OCI-LY3 (cell line): Measurements from ENCODE around the gene MRPL4.

Experiments used
- H2AFZ ChIP-seq: fragments of 200-600, 300-600 bp; shearing (Covaris generic); 2 replicates; pipeline ENCODE4 v1.6.0; 2014; ENCODE audit warnings: antibody characterized with exemption, low read depth, low read length
- H3K27ac ChIP-seq: fragments of 200-600, 300-600 bp; sonication (generic); 2 replicates; pipeline ENCODE4 v1.5.1; 2014; ENCODE audit warnings: mild to moderate bottlenecking, low read length, moderate library complexity, mixed read lengths
- H3K27me3 ChIP-seq: fragments of 200-600, 300-600 bp; sonication (generic); 2 replicates; pipeline ENCODE4 v1.6.1; 2014; ENCODE audit warnings: low read depth, low read length, mixed read lengths
- H3K36me3 ChIP-seq: fragments of 200-600, 300-600 bp; sonication (generic); replicated peaks from 2 replicates; pipeline ENCODE3; 2014; ENCODE audit warnings: low read depth, low read length, mixed read lengths
- H3K4me1 ChIP-seq: fragments of 300-600, 200-600 bp; sonication (generic); 2 replicates; pipeline ENCODE4 v1.6.1; 2014; ENCODE audit warnings: low read length, mixed read lengths
- H3K4me2 ChIP-seq: fragments of 200-600, 300-600 bp; sonication (generic); 2 replicates; pipeline ENCODE4 v1.6.1; 2014; ENCODE audit warnings: low read length, mixed read lengths
- H3K4me3 ChIP-seq: fragments of 300-600, 200-600 bp; sonication (generic); 2 replicates; pipeline ENCODE4 v1.5.1; 2014; ENCODE audit warnings: antibody characterized with exemption, mild to moderate bottlenecking, low read length, moderate library complexity
- H3K79me2 ChIP-seq: fragments of 300-600, 200-600 bp; shearing (Covaris generic); 2 replicates; pipeline ENCODE4 v1.6.1; 2014; ENCODE audit warnings: mild to moderate bottlenecking, low read length, mixed read lengths
- H3K9ac ChIP-seq: fragments of 300-600, 200-600 bp; shearing (Covaris generic); 2 replicates; pipeline ENCODE4 v1.6.0; 2014; ENCODE audit warnings: mild to moderate bottlenecking, low read length, moderate library complexity
- H3K9me3 ChIP-seq: fragments of 200-600, 300-600 bp; shearing (Covaris generic); 2 replicates; pipeline ENCODE4 v1.6.1; 2014; ENCODE audit warnings: low read length, mixed read lengths; ENCODE audit not compliant: insufficient read depth
- H4K20me1 ChIP-seq: fragments of 200-600, 300-600 bp; sonication (generic); 2 replicates; pipeline ENCODE4 v1.6.1; 2016; ENCODE audit warnings: low read length, mixed read lengths; ENCODE audit not compliant: insufficient read depth
- EZH2phosphoT487 ChIP-seq: fragments of 200-600 bp; shearing (Covaris generic); IDR thresholded peaks from 2 replicates; pipeline ENCODE4 v1.6.1; 2018; ENCODE audit warnings: antibody characterized with exemption, mixed run types, low read depth
- TF ChIP-seq, protein P1 (sequence below): fragments of 200-600, 300-600 bp; sonication (generic); IDR thresholded peaks from 2 replicates; pipeline ENCODE4 v1.5.1; 2014; ENCODE audit warnings: antibody characterized with exemption, low read length, low read depth

The MRPL4 gene

DNA sequence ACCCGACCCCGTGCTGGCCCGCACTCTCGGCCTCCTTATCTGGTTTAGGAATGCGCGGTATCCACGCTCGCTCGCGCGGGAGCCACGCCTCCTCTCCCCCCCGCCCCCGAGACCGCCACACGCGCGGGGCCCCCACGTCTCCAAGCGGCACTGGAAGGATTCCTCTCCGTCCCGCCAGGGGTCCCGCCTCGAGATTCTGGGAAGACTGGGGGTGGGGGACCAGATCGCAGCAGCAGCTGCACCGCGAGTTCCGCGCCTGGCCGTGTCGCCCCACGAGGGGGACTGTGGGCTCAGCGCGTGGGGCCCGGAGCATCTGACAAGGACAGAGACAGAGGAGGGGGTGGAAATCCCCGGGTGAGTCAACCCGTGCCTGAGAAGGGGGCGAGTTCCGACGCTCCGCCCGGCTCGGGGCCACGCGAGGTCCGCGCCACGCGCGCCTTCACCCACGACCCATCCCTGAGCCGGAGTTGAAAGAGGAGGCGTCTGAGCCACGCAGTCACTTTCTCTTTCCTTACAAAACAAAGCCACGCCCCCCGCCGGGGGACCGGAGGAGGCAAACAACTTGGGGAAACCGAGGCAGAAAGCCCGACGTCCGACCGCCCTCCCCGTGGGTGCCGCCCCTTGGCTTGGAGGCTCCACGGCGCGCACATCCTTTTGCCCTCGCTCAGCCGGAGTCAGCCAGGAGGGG, 21.7 kb upstream of the MRPL4 start:
- peak overlapping the region; percentile 5; the same call in 1 of the 2 replicates for H2AFZ ChIP-seq
- peak overlapping the region; percentile 80 for H3K4me2 ChIP-seq
- H3K9me3 ChIP-seq: no peaks in the 10 kb centered on the region
- H3K4me3 ChIP-seq: peak overlapping the region; percentile 89
- H3K27ac ChIP-seq: peak overlapping the region; percentile 51
- peaks cover 32% of the 10 kb centered on the region for H3K79me2 ChIP-seq
- H3K36me3 ChIP-seq: peaks cover 4% of the 10 kb centered on the region
- H3K4me1 ChIP-seq: peaks cover 46% of the 10 kb centered on the region
- peak overlapping the region; percentile 88 for H3K9ac ChIP-seq
- no peak for TF ChIP-seq EZH2phosphoT487
- TF ChIP-seq, protein P1, sequence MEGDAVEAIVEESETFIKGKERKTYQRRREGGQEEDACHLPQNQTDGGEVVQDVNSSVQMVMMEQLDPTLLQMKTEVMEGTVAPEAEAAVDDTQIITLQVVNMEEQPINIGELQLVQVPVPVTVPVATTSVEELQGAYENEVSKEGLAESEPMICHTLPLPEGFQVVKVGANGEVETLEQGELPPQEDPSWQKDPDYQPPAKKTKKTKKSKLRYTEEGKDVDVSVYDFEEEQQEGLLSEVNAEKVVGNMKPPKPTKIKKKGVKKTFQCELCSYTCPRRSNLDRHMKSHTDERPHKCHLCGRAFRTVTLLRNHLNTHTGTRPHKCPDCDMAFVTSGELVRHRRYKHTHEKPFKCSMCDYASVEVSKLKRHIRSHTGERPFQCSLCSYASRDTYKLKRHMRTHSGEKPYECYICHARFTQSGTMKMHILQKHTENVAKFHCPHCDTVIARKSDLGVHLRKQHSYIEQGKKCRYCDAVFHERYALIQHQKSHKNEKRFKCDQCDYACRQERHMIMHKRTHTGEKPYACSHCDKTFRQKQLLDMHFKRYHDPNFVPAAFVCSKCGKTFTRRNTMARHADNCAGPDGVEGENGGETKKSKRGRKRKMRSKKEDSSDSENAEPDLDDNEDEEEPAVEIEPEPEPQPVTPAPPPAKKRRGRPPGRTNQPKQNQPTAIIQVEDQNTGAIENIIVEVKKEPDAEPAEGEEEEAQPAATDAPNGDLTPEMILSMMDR: no peak
- peaks cover 25% of the 10 kb centered on the region for H4K20me1 ChIP-seq
- H3K27me3 ChIP-seq: no peaks in the 10 kb centered on the region

DNA sequence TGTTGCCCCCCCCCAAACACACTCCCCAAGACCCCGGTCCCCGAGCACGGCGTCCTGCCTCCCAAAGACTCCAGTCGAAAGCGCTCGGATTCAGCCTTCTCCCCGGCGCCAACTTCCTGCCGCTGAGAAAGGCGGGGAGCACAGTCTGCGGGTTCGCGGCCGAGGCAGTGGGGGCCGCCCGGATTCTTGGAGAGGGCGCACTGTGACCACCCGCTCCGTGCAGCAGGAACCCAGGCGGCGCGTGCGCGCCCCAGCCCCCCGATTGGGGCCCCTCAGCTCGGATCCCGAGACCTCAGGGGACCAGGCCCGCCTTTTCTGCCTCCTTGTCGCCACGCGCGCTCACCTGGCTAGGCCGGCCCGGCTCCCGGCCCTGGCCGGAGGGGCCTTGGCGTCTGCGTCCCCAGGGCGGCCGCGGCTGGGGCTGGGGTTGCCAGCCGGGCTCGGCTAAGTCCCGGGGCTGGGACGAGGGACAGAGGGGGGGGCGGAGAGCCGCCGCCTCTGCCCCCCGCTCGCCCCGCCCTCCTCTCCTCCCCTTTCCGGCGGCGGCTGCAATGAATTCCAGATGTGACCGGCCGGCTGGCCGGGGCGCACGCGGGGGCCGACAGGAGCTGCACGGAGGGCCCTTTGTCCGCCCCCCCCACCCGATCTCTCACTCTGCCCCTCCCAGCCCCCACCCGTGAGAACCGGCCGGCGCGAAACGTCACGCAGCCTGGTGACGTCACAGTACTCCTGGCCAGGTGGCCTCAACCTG, 21.0 kb upstream of the MRPL4 start, which contains the start of gene S1PR2:
S1PR2 (minus strand) TSS at position 471 of the 751 bp plus-strand sequence. CDS start 6,426 bp downstream, outside the sequence.
- TF ChIP-seq, protein P1: no peak
- no peak for TF ChIP-seq EZH2phosphoT487
- Histone ChIP-seq H3K4me3 (peak within 1 kb of the TSS; percentile 89), H3K27me3 (no peaks in the 10 kb centered on the region), H4K20me1 (peaks cover 19% of the 10 kb centered on the region), H3K4me2 (peak within 1 kb of the TSS; percentile 80), H3K36me3 (peaks cover 4% of the 10 kb centered on the region), H3K9me3 (no peaks in the 10 kb centered on the region), H3K27ac (peak within 1 kb of the TSS; percentile 51), H3K79me2 (peaks cover 32% of the 10 kb centered on the region), H2AFZ (peak within 1 kb of the TSS; percentile 5; the same call in 1 of the 2 replicates), H3K4me1 (peaks cover 53% of the 10 kb centered on the region), H3K9ac (peak within 1 kb of the TSS; percentile 88)

DNA sequence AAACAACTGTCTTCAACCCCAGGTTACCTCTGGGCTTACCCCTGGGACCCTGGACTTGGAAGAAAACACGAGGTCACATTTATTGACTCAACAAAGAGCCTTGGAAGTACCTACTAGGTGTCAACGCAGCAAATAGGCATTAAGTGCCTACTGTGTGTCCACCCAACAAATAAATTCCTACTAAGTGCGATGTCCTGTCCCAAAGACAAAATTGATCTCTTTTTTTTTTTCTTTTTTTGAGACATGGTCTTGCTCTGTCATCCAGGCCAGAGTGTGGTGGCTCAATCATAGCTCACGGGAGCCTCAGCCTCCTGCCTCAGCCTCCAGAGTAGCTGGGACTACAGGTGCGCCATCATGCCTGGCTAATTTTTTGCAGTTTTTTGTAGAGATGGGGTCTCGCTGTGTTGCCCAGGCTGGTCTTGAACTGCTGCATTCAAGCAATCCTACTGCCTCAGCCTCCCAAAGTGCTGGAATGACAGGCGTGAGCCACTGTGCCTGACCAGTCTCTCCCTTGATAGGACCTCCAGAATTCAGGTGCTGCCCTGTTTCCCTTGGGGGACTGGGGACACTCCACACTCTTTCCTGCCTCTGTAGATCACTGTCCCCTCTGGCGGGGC, 20.3 kb upstream of the MRPL4 start:
- H3K27me3 ChIP-seq: no peaks in the 10 kb centered on the region
- H3K79me2 ChIP-seq: peaks cover 32% of the 10 kb centered on the region
- peak overlapping the region; percentile 80 for H3K4me2 ChIP-seq
- peak overlapping the region; percentile 89 for H3K4me3 ChIP-seq
- H3K4me1 ChIP-seq: peaks cover 58% of the 10 kb centered on the region
- H4K20me1 ChIP-seq: peaks cover 14% of the 10 kb centered on the region
- peaks cover 4% of the 10 kb centered on the region for H3K36me3 ChIP-seq
- peak overlapping the region; percentile 88 for H3K9ac ChIP-seq
- H2AFZ ChIP-seq: 0 out of 2 replicates have a peak overlapping the region, but pooled peaks have one; percentile 5
- no peak overlapping the region for H3K27ac ChIP-seq
- TF ChIP-seq EZH2phosphoT487: no peak
- TF ChIP-seq, protein P1: no peak
- no peaks in the 10 kb centered on the region for H3K9me3 ChIP-seq

DNA sequence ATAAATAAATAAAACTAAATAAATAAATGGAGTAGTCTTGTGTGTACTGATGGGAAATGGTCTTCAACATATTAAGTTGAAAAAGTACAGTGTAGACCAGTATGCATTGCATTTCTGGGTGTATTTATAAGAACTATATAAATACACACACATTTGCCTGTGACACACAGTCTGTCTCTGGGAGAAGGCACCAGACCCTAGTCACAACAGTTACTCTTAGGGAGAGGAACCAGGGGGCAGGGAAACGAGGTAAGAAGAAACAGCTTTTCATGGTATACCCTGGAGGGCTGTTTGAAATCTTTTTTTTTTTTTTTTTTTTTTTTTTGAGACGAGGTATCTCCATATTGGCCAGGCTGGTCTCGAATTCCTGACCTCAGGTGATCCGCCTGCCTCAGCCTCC, 18.1 kb upstream of the MRPL4 start:
- H3K9ac ChIP-seq: no peak overlapping the region
- peaks cover 62% of the 10 kb centered on the region for H3K4me1 ChIP-seq
- H3K27ac ChIP-seq: no peak overlapping the region

More for the DNA sequence above, 18.1 kb upstream of the MRPL4 start:
- H3K79me2 ChIP-seq: peaks cover 16% of the 10 kb centered on the region
- TF ChIP-seq EZH2phosphoT487: no peak
- TF ChIP-seq, protein P1: no peak
- no peaks in the 10 kb centered on the region for H3K36me3 ChIP-seq
- H3K27me3 ChIP-seq: no peaks in the 10 kb centered on the region
- H3K4me3 ChIP-seq: no peak overlapping the region
- H3K9me3 ChIP-seq: no peaks in the 10 kb centered on the region
- H3K4me2 ChIP-seq: no peak overlapping the region
- no peak overlapping the region for H2AFZ ChIP-seq
- H4K20me1 ChIP-seq: no peaks in the 10 kb centered on the region; the same call in 1 of the 2 replicates
